Activated effector memory CD4-positive, alpha-beta T cell treated with anti-CD3 and anti-CD28 coated beads, Interleukin-2, amount 50 U/mL, for 16 hours (primary cell): ENCODE data around the gene CHIA.

Source experiments
- DNase-seq: peaks from one replicate; pipeline ENCODE4 v3.0.0-alpha.2; 2020

The CHIA gene

DNA sequence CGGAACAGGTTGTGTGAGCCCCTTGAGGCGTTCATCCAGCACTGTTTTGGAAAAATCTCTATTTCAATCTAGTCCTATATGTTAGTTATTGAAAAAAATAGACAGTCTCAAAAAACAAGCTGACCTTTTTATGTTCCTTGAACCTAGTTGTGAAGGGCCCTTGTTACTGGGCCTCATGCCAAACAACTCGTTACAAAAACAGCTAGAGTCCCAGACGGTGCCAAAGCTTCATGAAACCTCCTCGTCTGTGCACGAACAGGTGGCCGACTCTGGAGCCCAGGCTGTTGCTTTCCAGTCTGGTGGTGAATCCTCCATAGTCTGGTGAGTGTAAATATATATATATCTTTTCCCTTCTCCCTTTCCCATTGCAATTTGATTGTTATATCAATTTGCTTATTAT lies at the start of gene CHIA:
TSS of gene CHIA (plus strand) at position 222 of the 400 bp plus-strand sequence. CDS start 19,617 bp downstream, outside the sequence.
- DNase-seq = no peak

- DNase-seq = no peak
These were observed 48.9 kb upstream of the CHIA start for GRCh38 chr1:111241797-111242196.

- no peak for DNase-seq
These were observed 47.7 kb upstream of the CHIA start for GRCh38 chr1:111242805-111243523.

DNA sequence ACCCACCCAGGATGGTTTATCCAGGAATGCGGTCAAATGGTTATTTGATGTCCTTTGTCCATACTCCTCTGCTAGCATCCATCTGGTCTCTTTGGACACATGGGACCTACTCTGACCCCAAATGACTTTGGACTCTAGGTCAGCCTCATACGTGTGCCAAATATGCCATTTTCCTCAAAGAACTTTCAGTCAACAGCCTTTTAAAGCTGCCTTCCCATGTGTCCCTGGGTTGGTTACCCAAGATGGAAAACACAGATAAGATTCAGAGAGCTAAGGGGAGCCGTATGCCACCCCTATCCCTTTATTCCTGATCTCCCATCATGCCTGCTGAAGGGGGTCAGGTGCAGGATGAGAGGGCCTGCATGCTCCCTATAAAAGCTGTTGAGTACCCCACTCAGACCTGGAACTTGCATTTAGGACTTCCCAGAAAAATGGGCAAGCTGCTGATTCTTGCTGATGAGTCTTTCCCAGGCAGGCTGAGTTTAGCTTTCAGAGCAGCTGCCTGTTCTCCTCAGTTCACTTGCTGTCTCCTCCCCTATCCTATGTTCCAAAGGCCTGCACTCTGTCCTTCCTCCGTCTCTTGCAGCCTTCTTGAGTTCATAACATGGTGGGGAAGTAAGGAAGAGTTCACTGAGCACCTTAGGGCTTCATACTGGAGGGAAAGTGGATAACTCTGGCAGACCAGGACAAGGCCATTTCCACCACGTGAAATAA lies 43.4 kb upstream of the CHIA start:
- DNase-seq = no peak

- DNase-seq = no peak
These were observed 40.7 kb upstream of the CHIA start for GRCh38 chr1:111249960-111250359.

- no peak for DNase-seq
These were observed 39.1 kb upstream of the CHIA start for GRCh38 chr1:111251570-111251969.

GRCh38 chr1:111252786-111253185 lies 37.9 kb upstream of the CHIA start:
- no peak for DNase-seq

DNA sequence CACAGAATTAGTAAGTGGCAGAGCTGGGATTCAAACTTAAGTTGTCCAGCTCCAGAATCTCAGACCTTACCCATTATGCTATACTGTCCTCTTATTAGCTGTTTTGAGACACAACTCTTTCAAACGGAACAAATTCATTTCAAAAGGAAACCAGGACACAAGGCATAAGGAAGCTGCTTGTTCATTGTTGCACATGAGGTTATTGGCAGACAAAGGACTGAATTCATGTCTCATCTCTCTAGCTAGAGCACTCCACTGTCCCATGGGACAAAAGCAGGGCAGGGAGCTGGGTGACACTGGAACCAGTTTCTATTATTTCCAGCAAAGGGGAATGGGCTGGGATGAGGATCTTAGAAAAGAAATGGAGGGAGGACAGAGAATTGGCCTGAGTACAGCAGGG lies 36.8 kb upstream of the CHIA start:
- DNase-seq = no peak

- DNase-seq = no peak
These were observed 33.5 kb upstream of the CHIA start for GRCh38 chr1:111256988-111257658.

- no peak for DNase-seq
These were observed 22.7 kb upstream of the CHIA start for GRCh38 chr1:111267801-111268508.

DNA sequence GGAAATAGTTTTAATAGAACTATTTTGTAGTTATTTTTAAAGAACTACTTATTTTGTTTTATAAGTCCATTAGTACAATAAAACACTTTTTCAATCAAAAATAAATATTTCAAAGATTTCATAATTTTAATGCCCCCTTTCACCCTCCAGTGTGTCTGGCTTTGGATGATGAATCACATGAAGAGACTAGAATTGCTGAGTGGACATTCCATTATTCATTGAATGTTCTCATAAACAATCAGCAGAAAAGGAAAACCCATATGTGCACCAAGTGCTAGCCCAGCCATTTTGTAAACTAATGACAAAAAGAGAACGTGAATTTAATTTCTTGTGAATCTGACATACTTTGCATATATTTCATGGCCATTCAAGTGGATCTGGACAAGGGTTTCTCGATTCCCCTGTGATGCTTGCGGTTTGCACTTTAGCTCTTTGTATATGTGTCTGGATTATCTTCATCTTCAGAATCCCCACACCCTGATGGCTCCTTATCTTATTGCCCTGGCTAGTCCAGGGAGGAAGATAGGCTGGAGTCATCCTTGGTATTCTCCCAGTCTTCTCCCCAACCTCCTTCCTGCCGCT lies 20.7 kb upstream of the CHIA start:
- DNase-seq = no peak

DNA sequence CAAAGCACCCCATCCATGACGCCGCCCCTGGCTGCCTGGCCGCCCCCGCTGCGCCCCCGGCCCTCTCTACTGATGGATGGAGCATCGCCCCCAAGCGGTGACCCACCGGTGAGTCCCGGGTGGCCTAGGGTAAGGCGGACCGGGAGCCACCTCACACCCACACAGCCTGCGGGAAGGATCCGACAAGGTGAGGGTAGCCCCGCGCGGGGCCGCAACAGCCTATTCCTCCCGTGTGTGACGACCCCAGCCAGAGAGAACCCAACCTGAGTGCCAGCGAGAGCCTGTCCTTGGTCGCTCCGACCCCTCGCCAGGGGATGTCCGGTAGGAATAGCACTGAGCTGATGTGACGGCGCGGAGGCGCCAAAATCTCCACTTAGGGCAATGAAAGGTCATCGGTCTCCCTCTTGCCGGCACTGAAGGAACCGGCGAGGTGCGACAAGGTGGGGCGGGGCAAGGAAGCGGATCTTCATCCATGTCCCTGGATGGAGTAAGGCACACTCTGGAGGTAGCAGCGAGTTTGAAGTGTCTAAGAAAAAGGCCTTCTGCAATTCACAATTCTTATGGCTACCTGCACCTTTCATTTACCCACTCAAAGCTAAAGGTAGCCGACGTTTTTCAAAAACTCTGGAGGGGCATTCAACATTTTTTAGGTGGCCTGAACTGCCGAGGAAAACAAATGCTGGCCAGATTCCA lies 19.7 kb upstream of the CHIA start:
- DNase-seq = no peak

DNA sequence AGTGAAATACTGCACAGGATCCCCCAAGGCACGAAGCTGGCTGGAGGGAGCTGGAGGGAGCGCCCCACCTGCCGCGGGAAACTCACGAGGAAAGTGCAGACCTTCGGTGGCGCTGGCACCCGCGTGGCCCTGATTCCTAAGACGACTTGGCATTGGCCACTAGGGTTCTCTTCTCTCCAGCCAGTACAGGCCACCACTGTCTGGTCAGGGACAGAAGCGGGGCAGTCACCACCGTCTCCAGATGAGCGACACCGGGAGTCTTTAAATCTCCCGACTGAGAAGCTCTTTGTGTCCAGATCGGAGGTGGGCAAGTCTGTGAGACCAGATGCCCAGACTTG lies 19.2 kb upstream of the CHIA start:
- DNase-seq = no peak

- no peak for DNase-seq
These were observed 18.6 kb upstream of the CHIA start for GRCh38 chr1:111272081-111272480.

GRCh38 chr1:111274653-111275052 lies 16.0 kb upstream of the CHIA start:
- no peak for DNase-seq

DNA sequence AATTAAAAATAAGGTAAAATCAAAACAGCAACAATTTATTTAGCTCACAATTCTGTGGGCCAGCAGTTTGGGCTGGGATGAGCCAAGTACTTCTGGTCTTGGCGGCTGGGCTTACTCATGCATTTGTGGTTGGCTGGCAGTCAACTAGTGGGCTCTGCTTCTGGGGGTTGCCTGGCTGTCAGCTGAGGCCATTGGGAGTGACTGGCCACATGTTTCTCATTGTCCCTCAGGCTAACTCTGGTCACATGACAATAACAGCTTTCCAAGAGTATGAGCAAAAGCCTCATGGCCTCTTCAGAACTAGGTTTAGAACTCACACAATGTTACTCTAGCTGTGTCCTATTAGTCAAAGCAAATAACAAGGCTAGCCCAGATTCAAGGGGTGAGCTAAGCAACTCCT lies 15.6 kb upstream of the CHIA start:
- peak; percentile 72 for DNase-seq

DNA sequence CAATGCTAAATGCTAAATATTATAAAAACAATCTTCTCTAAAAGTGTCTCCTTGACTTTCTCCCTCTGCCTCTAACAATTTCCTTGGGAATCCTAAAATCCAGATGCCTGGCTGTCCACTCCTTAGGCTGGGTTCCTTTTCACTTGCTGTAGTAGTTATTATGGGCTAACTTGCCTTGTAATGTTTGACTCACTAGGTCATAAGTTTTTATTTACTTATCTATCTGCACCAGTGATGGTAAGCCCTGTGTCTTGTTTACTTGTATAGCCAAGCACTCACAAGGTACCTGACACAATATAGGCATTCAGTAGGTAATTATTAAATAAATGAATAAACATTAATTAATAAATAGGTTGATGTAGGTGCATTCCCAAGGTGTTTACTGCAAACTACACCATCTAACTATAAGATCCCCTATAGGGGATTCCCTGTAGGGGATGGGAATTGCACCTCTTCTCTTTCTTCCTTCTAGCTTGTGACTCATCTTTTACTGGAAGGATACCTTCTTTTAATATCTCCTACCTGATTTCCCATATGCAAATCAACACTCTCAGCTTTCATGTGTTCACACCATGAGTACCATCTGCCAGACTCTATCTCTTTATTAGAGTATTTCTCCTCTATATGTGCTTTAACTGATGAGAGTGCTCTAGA lies 14.7 kb upstream of the CHIA start:
- no peak for DNase-seq

GRCh38 chr1:111279144-111279543 lies 11.5 kb upstream of the CHIA start:
- DNase-seq = no peak

DNA sequence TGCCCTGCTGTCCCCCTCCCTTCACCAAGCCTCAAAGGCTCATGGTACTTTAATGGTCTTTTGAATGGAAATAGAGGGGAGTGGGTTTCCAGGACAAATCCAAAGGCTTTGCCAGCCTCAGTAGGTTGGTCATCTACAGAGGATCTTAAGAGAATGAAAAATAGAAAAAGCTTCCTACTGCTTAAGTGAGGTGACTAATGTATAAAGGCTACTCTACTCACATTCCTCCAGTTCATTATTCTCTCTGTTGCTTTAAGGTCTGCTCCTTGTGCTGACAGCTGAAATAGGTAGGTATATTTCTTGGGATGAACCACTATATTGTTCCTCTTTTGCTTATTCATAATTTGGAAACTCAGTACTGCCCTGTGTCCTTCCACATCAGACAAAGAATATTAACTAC lies 10.4 kb upstream of the CHIA start:
- DNase-seq = no peak

GRCh38 chr1:111281411-111281810 lies 9.2 kb upstream of the CHIA start:
- no peak for DNase-seq

- no peak for DNase-seq
These were observed 6.8 kb upstream of the CHIA start for GRCh38 chr1:111283838-111284237.

GRCh38 chr1:111285879-111286278 lies 4.8 kb upstream of the CHIA start:
- DNase-seq = no peak
